ENCODE data around the gene PDPN.

PDPN gene

GRCh38 chr1:13581446-13581845 is 2.2 kb upstream of the PDPN start:
- no peak for DNase-seq

DNA sequence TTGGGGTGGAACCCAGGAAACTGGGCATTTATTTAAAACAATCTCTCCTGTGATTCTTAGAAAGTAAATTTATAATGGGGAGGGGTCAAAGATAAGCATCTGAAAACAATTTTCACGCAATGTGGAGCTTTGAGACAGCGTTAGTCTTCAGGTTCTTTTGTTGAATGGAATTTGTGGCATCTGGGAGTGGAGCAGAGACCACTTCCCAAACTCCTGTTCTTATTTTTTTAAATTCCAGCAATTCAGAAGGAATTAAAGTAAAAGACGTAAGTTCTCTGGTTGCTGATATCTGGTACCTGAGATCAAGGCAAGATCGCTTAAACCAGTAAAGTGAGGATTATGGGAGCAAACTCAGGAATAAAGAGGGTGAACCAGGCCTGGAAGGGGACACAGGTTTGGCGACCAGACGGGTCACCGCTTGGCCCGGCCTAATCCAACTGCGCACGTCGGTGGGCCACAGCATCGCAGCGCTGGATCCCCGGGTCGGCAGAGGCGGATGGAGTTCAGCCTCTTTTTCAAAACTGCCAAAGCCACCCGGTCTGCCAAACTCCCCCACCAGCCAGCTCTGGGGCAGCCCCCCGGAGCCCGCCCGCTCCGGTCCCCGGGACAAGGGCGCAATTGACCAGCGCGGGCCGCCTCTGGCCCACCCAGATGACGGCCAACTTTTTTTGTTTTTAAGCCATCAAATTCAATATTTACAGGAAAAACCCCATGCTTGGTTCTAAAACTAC is 754 bp upstream of the PDPN start:
- no peak for DNase-seq

DNA sequence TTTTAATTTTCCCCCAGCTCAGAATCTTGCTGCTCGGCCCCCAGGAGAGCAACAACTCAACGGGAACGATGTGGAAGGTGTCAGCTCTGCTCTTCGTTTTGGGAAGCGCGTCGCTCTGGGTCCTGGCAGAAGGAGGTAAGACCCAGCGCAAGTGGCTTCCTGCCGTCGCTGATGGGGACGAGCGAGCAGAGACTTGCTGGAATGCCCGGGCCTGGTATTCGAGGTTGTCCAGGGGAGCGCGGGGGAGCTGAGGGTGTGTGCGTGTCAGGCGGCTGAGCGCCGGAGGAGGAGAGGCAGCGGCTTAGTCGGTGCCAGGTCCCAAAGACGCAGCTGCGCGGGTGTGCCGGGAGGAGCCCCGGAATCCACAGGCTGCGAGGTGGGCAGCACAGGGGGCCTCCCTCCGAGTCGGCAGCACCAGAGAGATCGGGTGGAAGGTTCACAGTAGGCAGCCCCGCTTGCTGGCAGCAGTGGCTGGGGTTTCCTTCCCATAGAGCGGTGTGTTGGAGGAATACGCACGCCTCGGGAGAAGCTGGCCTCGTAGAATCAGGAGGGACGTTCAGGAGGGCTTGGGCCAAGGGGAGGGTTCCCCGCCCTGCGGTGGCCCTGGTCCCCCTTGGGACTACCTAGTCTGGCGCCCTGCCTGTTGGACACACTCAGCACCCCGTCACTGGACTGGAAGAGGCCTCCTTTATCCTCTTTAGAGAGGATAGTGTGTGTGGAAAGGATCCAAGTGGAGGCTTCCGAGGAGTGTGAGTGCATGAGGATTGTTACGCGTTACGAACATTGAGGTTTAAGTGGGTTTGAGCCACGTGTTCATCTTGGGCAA is 547 bp downstream of the PDPN start:
- DNase-seq: no peak

GRCh38 chr1:13584876-13585611 is 1.4 kb downstream of the PDPN start:
- no peak for DNase-seq

- no peak for DNase-seq
These were observed 2.0 kb downstream of the PDPN start for GRCh38 chr1:13585612-13585991.

GRCh38 chr1:13586001-13586400 is 2.4 kb downstream of the PDPN start:
- DNase-seq: no peak

- no peak for DNase-seq
These were observed 3.8 kb downstream of the PDPN start for GRCh38 chr1:13587256-13588030.

DNA sequence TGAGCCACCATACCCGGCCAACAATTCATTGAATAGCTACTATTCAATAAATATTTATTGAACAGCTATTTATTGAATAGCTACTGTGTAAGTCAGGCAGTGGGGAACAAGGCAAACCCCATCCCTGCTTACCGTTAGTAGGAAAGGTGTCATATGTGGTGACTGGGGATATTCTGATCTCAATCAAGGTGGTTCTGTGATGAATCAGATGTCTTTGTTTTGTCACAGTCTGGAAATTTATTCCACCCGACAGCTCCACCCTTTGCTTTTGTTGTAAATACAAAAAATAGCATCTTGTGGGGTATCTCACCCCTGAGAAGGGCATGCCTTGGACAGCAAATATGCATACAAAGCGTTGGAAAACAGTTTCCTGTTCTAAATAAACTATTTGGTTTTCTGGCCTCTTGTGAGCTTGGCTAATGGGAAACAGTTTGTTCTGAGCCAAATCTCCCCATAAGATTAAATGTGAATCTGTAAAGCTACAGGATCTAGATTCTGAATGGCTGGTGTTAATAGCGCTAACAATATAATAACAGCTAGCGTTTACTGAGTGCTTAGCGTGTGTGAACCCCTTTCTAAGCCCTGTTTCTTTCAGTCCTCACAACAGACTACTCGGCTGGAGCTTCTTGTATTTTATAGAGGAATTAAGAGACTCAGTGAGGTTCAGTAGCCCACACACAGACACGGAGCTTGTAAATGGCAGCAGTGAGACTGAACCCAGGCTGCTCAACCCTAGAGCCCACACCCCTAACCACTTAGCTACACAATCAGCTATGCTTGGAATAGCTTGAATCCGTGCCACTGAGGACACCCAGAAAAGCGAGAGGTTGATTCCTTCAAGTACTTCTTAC is 5.5 kb downstream of the PDPN start:
- DNase-seq: no peak

DNA sequence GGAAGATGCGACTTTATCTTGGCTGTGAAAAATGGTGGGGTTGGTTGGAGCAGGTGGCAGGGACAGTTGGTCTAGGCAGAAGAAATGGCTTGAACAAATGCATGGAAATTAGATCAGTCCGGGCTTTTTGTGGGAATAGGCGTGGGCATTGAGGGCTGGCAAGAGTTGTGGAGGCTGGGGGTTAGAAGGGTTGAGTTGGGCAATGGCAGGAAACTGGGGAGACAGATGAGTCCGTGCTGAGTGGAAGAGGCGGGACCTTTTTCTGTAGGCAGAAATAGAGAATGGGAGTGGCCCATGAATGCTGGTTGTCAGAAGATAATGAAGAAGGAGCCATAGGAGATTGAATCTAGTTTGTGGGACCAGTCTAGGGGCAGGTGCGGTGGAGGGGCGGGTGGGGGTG is 6.9 kb downstream of the PDPN start:
- no peak for DNase-seq

- DNase-seq: no peak
These were observed 10.0 kb downstream of the PDPN start for GRCh38 chr1:13593511-13594131.

DNA sequence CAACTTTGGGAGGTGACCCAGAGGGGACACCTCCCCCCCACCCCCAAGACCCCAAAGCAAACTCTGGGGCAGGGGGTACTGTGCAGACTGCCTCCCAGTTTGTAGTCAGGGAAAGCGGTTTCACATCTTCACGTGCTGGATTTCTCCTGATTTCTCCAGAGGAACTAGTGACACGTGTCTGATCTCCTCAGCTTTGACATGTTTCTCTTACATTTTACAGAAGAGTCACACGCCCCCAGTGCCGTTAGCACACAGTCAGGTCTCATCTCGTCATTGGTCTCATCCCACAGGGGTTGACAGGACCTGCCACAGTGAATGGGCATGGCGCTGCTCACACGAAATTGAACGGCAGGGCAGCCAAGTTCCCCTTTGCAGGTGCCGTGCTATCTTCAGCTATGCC is 11.8 kb downstream of the PDPN start:
- DNase-seq: no peak

- DNase-seq: no peak
These were observed 13.5 kb downstream of the PDPN start for GRCh38 chr1:13597166-13597565.

- DNase-seq: no peak
These were observed 17.3 kb downstream of the PDPN start for GRCh38 chr1:13600762-13601453.

DNA sequence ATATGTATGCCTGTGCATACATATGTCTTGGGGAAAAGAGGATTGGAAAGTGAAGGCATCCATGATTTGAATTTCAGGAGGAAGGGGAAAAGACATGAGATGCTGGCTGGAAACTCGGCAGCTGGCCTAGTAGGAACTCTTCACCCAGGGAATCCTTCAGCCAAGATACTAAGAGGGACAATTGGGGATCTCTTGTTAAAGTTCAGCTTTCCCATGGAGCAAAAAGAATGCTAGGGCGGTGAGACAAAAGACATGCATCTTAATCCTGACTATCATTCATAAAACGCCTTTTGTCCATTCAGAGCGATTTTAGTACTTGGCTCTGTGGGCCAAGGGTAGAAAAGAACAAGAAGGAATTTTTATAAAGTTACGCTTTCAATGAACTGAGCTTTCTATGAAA is 20.5 kb downstream of the PDPN start:
- no peak for DNase-seq

GRCh38 chr1:13604721-13605120 is 21.1 kb downstream of the PDPN start:
- no peak for DNase-seq

DNA sequence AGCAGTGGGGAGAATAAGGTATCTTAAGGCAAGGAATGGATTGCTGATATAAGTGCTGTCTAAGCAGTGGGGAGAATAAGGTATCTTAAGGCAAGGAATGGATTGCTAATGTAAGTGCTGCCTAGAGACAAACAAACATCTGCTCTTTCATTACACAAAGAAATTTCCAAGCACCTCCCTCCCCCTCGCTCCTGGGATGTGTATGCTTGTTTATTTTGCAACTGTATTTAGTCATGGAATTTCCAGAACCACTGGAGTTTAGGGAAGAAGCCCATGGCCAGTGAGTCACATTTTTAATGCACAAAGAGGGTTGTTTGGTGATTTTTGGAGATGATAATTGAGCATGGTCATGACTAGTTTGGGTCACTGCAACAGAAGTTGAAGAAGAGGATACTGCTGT is 21.5 kb downstream of the PDPN start:
- DNase-seq: no peak

DNA sequence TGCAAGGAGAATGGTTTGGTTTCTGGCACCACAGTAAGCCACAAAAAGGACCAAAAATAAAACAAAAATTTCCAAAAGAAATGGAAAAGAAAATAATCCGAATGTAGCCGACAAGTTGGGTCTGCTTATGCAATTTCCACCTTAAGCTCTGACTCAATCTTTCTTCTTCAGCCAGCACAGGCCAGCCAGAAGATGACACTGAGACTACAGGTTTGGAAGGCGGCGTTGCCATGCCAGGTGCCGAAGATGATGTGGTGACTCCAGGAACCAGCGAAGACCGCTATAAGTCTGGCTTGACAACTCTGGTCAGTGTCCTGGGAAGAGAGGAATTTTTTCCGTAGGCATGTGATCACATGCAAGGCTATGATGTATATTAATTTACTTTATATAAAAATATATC is 23.4 kb downstream of the PDPN start:
- DNase-seq: no peak

DNA sequence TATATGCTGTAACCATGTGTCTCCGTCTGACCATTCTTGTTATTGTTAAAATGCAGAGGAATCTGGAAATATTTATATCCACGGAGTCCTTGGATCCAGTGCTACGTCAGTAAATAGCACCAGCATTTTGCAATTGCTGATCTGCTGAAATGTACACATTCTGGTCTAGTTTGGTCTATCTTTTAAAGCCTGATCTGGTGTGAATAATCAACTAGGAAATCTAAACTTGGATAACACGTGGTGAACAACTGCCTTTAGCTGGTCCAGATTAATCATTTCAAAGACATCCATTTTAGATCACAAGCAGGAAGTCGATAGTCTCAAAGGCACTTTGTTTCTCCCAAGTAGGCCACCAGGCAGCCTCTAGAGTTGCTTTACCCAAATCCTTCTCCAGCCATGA is 32.6 kb downstream of the PDPN start:
- no peak for DNase-seq

GRCh38 chr1:13617108-13617507 is 33.5 kb downstream of the PDPN start:
- no peak for DNase-seq

GRCh38 chr1:13617773-13618172 is 34.1 kb downstream of the PDPN start:
- no peak for DNase-seq

DNA sequence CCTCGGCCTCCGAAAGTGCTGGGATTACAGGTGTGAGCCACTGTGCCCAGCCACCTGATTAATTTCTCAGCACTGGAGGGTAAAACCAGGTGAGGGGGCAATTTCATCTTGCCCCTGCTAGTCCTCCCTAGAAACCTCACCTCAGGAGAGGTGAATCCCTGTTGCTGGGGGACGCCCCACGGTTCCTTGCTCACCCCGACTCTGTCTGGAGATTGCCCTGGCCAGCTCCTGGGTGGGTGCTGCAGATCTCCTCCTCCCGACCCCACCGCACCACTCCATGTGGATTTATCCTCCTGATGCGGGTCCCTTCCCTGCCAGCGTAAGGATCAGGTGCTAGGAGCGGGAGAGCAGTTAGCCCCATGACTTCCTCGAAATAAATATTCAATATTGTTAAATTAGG is 34.9 kb downstream of the PDPN start:
- DNase-seq: no peak

All from CD4-positive, alpha-beta T cell treated with Interleukin-4 for 1 hour (primary cell).